Loucy (cell line): ENCODE measurements around the gene IGSF9B.

Experiments
- EZH2phosphoT487 ChIP-seq: fragments of 200-600 bp; IDR thresholded peaks from 2 replicates; pipeline ENCODE4 v1.6.1; 2018; ENCODE audit warnings: antibody characterized with exemption, mild to moderate bottlenecking, moderate library complexity, borderline replicate concordance
- TF ChIP-seq, protein P1 (sequence below): fragments of 200-600 bp; sonication (generic); conservative IDR thresholded peaks from 2 replicates; pipeline ENCODE4 v1.5.1; 2014; ENCODE audit warnings: mild to moderate bottlenecking, antibody characterized with exemption, low read length

DNA sequence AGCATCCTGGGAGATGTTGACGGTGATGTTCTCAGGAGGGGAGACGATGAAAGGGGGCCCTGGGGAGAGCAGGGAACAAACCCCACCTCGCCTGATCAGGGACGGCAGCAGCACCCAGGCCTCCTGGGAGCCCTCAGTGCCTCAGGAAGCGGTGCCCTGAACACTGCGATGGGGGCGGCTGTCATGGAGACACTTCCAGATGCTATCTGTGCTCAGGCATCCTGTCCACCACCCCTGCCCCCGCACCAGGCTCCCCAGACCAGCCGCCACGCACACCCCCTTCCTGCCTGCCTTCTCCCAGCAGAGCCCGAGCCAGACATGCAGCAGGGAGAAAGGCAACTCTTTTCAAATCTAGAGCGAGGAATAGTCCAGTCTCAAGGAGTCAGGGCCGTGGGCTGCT lies 20.6 kb downstream of the IGSF9B start:
- TF ChIP-seq, protein P1, sequence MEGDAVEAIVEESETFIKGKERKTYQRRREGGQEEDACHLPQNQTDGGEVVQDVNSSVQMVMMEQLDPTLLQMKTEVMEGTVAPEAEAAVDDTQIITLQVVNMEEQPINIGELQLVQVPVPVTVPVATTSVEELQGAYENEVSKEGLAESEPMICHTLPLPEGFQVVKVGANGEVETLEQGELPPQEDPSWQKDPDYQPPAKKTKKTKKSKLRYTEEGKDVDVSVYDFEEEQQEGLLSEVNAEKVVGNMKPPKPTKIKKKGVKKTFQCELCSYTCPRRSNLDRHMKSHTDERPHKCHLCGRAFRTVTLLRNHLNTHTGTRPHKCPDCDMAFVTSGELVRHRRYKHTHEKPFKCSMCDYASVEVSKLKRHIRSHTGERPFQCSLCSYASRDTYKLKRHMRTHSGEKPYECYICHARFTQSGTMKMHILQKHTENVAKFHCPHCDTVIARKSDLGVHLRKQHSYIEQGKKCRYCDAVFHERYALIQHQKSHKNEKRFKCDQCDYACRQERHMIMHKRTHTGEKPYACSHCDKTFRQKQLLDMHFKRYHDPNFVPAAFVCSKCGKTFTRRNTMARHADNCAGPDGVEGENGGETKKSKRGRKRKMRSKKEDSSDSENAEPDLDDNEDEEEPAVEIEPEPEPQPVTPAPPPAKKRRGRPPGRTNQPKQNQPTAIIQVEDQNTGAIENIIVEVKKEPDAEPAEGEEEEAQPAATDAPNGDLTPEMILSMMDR = no peak
- TF ChIP-seq EZH2phosphoT487 = no peak
